Islet of Langerhans (tissue), 1 donor: Measurements from ENCODE around the gene LMTK2.
A peak's percentile ranks its signal among the peaks of the same experiment; 100 is the strongest.

ENCODE experiments used
- FAIRE-seq: peaks from one replicate; lab custom pipeline; 2011; peaks lifted over from hg19 to GRCh38; lab: Jason Lieb, UNC

LMTK2 gene

DNA sequence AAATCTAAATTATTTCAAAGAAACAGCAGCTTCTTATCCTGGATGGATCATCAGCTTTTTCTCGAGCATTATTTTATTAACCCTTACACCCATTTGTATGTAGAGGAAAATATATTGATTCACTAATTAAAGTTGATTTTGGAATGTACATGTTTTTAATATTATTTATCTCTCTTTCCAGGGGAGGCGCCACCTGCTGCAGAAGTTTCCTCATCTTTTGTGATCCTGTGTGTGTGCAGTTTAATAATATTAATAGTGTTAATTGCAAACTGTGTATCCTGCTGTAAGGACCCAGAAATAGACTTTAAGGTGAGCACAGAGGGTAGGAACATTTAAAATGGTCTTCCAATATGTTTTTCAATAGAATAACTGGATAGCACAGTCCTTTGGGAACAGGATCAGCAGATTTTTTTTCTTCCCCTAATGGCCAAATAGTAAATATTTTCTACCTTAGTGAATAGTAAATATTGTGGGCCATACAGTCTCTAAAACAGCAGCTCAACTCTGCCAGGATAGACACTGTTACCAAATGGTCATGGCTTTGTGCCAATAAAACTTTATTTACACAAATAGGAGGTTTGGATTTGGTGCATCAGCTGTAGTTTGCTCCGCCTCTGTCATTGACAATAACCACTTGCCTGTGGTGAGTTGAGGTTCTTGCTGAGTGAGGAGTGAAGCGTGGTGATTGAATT lies 30.6 kb downstream of the LMTK2 start:
- no peak for FAIRE-seq

DNA sequence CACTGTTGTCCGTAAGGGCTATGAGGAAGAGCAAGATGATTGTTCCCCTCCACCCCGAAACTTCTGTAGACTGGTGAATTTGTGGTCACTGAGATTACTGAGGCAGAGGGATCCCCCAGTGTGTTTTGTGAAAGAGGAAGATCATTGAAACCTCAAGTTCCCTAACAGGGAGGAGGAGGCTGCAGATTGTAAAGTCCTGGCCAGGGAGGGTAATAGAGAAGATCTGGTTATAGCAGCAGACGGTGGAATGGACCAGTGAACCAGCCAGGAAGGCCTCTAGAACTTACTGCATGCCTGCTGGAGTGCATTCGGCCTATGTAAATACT lies 31.1 kb downstream of the LMTK2 start:
- no peak for FAIRE-seq

DNA sequence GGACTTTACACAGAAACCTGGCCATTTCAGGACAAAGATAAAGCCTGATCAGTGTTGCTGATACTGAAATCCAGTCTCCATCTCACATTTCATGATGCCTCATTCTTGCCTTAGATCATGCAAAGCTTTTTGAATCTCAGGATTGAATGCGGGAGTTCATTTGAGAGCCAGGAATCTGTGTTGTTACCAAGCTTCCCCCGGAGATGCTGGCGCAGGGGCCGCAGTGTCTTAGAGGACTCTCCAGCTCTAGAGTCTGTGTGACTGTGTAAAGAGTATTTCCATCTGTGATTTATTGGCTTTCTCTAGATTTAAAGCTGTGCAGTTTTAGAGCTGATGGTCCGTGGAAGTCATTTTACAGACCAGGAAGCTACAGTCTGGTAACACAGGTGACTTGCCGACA lies 32.0 kb downstream of the LMTK2 start:
- FAIRE-seq, result no peak

DNA sequence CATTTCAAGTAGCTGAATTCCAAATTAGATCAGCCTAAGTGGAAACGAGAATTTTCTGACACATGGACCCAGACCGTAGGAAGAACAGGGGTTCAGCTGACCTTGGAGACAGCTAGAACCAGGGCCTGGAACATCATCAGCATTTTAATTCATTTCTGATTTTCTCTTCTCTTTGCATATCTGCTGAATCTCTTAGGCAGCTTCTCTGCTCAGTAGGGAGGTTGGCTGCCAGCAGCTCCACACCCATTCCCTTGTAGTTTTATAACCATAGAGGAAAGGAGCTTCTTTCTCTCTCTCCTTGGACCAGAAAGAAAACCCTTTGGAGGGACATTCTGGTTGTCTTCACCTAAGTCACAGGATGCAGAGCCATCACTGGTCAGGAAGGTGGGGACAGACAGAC lies 36.0 kb downstream of the LMTK2 start:
- no peak for FAIRE-seq

DNA sequence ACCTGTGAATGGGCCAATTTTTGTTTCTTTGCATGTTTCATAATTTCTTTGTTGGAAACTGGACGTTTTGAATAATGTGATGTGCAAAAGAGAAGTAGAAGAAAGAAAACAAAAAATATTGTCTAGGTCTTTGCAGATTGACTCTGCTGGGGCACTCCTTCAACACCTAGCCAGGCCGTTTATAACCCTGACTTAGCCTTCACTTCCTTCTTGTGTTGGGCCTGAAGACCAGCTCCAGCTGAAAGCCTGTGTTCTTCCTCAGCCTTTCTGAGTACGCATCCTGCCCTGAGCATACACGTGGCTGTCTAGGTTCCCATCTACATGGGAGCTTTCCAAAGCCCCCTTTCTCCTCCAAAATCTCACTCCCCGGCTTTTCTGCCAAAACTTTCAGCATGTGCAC lies 41.9 kb downstream of the LMTK2 start:
- FAIRE-seq, result no peak

DNA sequence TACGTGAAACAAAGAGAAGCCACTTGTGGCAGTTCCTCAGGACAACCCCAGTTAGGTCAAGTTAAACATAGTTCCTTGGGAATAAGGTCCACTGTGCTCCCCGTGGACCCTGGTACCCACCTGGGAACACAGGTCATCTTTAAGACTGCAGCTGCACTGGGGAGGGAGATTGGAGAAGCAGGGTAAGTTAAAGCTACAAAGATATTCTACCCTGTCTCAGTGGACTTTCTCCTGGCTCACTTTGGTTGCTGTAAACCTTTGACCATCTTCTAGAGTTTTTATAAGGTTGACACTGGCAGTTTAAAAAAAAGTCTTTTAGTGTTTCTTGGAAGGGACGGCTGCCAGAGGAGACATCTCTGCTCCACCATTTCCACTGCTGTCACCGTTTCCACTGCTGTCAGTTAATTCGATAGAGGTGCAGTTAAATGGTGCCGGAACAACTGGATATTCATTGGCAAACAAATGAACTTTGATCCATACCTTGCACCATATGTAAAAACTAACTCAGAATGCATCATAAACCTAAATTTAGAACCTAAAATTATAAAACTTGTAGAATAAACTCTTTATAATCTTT lies 42.5 kb downstream of the LMTK2 start:
- FAIRE-seq, result no peak

DNA sequence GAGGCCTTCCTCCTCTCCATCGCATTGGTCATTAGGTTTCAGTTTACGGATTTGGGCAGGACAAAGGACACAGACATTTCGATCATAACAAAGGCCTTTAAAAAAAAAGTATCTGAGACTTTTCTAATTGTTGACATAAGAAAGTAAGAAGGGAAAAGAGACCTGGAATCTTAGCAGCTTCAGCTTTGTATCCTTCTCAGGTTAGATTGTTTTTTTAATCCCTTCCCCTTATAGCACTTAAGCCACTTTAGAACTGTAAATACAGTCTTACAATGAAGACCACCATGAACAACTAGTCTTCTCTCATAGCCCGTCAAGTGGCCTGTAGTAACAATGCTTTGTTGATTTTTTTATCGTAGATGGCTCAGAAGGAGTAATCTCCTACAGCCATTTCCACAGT lies 45.2 kb downstream of the LMTK2 start:
- no peak for FAIRE-seq

DNA sequence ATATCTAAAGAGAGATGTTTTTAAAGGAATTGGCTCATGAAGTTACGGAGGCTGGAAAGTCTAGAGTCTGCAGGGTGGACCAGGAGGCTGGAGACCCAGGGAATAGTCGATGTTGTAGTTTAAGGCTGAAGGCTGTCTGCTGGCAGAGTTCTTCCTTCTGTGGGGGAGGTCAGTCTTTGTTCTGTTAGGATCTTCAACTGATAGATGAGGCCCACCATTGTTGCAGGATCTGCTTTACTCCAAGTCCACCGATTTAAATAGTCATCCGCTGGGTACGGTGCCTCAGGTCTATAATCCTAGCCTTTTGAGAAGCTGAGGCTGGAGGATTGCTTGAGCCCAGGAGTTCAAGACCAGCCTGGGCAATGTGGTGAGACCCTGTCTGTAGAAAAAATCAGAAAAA lies 50.0 kb downstream of the LMTK2 start:
- no peak for FAIRE-seq

DNA sequence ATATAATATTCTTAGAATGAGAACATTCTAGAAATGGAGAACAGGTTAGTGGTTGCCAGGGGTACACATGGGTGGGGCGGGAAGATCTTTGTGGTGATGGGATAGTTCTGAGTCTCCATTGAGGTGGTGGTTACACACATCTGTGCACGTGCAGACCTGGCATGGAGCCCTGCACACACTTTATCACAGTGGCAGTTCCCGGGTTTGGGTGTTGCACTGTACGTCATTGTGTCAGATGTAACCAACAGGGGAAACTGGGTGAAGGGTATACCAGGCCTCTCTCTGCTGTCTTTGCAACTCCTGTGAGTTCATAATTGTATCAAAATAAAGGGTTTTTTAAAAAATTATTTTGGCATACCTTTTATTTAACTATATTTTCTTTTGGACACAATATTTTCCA lies 51.1 kb downstream of the LMTK2 start:
- no peak for FAIRE-seq

DNA sequence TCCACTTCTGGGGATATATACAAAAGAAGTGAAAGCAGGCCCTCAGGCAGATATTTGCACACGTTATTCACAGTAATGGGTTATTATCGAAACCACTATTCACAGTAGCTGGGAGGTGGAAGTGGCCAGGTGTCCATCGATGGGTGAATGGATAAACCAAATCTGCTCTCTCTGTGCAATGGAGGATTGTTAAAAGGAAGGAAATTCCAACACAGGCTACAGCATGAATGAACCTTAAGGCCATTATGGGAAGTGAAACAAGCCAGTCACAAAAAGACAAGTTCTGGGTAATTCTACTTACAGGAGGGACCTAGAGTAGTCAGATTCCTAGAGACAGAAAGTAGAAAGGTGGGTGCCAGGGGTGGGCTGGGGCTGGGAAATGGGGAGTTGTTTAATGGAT lies 56.1 kb downstream of the LMTK2 start:
- no peak for FAIRE-seq

DNA sequence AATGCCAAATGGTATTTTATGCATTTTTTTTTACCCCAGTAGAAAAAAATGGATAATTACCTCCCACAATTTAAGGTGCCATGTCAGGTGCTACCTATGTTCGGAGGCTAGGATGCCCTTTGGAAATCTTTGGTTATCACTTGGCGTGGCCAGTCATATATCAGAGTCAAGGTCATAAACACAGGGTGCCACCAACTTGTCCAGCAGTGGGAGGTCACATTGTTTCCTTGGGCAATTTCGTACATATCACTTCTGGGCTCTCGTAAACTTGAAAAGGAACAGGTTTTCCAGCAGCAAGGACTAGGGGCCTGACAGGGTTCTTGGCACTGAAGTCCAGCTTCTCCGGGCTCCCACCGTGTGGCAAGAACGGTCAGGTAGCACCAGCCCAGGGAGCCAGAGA lies 56.6 kb downstream of the LMTK2 start:
- no peak for FAIRE-seq

DNA sequence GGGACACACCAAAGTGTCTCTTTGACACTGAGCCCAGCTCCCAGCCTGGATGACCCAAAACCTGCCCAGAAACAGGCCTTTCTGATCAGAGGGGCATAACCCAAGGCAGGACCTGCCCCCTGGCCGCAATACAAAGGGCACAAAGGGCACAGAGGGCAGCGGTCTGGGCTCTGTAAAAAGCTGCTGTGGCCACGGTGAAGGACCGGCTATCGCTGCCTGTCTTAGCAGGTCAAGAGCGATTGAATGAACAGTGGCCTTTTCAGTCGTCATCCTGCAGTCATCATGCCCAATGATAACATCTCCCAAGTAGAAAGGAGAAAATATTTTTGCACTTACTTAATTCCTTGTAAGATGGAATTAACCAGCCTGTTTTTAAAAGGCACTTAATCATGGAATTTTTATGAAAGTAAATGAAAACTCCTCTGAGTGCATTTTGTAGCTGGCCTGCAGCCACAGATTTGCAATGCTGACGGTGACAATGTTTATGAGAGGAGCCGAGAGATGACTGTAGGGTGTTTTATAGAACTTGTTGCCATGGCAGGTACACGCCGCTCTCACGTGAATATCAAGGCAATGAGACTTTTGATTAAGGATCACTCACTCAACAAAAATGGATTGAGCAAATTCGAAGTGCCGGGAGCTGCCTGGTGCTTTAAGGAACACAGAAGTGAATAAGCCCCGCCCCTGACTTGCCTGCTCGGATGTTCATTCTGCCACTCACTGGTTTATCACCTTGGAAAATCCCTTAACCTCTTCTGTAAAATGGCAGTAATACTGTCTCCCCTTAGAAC lies 57.2 kb downstream of the LMTK2 start:
- no peak for FAIRE-seq

DNA sequence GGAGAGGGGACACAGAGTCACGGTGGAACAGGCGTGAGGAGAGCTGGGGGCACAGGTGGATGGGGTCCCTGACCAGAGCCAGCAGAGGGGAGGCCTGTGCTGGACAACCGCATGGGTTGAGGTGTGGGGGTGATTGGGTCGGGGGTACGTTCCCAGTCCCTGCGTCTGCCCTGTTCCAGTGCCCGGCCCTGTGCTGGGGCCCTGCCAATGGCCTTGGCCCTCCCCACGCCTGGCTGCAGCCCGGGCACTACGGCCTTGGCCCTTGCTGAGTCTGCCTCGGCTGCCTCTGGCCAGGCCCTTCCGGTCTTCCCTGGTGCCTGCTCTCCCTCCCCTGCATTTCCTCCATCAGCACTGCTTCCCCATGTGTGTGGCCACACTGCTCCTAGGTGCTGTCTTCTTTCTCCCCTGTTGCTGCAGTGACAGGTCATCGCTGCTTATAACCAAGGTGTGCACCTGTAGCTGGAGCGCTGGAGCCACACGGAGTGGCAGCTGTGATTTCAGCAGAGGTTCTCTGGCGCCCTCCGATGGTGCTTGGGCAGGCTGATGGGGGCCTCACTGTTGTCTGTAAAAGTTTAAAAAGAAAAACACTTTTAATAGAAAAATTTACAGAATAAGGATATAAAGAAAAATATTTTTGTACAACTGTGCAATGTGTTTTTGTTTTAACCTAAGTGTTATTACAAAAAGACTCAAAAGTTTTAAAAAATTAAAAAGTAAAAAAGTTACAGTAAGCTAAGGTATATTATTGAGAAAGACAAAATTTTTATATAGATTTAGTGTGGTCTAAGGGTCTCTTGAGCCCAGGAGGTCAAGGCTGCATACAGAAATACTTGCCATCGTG lies 59.4 kb downstream of the LMTK2 start:
- FAIRE-seq, result no peak

DNA sequence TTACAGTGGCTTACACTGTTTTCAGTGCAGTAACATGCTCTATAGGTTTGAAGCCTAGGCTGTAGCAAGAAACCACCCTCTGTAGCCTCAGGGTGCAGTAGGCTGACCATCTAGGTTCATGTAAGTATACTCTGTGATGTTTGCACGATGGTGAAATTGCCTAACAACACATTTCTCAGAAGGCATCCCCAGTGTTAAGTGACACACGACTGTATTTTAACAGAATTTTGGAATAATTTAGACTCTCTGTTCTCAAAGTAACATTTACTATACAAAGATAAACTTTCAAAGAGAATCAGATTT lies 60.0 kb downstream of the LMTK2 start:
- no peak for FAIRE-seq

DNA sequence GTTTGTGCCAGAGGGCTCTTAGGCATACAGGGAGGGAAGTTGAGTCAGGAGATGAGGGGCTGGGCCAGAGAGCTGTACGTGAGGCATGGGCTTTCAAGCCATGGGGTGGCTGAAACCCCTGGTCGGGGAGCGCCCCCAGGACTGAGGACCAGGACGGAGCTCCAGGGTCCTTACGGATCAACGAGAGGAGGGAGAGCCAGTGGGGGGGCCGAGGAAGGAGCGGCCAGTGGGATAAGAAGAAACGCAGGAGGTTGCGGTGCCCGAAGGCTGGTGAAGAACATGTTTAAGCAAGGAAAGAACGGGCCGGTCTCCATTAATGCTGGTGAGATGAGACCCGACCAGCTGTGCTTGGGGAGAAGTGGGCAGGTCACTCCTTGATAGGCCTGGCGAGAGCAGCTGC lies 61.0 kb downstream of the LMTK2 start:
- FAIRE-seq, result no peak

DNA sequence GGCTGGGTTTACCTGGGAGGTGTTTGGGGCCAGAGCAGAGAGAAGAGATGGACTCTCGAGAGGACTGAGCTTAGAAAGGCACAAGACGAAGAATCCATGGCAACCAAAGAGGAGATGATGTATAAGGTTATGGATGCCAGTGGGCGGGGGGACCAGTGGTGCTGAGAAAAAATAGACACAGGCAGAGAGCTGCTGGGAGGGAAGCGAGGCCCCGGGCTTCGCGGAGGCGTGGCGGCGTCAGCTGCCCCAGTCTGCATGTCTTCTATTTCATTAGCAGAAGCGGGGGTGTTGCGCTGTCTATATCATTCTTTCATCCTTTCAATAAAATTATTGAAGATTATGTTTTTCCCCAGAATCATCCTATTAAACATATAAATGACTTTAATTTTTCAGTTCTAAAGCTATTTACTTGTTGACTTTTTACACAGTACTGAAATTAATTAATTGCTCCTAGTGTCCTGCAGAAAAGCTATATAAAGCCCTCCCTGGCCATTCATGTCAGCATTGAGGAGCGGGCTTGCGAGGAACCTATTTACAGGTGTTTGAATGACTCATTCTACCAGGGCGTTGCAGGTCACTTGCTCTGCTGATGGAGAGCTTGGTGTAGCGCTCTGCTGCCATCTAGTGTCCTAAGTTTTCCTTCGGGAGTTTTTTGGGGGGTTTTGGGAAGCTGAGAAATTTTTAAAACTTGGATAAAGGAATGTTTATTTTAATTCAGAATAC lies 61.7 kb downstream of the LMTK2 start:
- FAIRE-seq, result peak; percentile 93

DNA sequence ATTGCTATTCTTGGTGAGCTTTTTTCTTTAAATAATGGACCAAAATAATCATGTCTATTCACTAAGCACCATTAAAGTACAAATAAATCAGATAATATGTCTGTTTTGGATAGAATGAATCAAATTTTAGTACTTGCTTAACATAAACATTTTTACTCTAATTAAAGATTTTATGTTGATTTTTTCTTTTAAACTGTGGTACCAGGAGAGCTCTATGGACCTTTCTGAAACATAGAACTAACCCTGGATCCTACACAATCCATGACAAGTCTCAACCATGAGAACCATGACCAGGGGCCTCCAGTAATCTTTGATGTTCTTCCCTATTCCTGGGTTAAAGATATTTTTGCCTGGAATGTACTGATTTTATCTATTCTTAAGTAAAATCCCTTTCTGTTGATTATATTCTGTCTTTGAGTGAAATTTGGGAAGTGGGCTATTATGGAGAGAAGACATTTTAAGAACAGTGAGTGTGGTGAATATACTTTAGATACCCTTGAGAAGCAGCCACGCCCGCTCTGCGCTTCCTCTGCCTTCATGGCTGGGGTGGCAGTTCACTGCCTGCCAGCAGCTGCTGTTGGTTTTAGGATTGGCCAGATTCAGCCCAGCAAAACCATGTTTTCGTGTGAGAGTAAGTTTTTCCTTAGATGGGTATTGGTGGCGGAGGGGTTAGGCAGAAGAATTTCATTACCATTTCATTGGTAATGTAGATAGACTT lies 62.4 kb downstream of the LMTK2 start:
- no peak for FAIRE-seq

DNA sequence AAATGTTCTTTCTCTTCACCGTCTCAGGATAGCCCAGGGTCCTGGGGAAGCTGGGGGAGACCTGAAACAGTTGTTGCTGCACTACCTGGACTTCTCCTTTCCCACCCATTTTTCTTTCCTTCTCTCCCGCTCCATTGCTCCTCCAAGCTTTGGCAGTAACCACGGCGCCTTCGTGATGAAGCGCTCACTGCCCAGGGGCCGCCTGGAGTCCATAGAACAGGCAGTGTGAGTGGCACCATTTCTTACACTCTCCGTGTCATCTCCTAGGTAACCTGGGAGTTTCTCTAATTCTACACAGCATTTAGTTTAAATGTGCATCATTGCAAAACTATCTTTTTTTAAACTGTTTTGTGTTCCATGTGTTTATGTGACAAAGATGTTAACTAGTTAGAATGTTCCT lies 64.3 kb downstream of the LMTK2 start:
- FAIRE-seq, result no peak

DNA sequence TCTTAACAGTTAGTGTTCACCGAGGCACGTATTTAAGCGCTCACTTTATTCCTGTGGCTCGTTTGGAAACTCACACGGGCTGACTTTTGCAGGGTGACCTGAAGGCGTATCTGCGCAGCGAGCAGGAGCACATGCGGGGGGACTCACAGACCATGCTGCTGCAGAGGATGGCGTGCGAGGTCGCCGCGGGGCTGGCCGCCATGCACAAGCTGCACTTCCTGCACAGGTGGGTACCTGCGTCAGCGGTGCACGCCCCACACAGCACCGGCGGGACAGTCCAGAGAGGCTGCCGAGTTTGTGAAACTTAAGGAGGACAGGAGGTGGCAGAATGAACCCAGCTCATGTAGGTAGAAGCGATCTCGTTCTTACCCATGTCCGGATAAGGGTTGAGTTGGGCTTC lies 64.8 kb downstream of the LMTK2 start:
- no peak for FAIRE-seq

DNA sequence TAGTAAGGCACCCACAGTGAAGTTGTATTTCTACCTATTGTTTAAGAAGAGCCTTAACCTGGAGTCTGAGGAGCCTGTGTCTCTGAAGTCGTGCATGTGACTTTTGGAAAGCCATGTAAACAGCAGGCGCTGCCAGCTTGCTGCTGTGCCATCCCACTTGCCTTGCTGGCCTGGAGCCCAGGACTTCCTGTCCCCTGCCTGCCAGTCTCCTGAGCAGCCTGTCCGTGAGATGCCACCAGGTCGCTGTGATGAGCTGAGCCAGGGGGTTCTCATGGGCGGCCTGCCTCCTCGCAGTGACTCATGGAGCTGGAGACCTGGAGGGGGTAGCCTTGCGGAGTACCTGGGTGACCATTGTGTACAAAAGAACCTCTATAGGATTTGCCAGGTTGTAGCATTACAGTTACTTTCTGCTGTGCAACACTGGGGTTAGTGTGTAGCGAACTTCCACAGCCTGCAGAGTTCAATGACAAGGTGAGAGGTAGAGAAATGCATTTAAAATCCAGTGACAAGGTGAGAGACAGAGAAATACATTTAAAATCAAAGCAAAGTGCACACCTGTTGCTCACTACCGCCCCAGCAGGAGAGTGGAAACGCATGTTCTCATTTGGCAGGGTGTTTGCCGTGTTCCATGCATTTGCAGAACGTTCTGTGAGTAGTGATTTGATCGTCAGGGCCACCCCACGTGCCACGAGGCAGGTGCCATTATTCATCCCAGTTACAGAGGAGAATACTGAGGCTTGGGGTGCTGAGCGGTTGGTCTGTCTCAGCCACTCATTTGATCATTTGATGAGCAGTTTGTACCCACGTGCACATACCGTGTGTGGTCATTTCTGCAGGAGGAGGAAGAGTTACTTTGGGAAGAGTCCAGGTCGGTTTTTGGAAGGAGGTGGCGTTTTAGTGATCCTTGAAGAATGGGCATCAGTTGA lies 67.9 kb downstream of the LMTK2 start:
- FAIRE-seq, result no peak
